Panc1 (cell line): ENCODE measurements around the gene ANO2. TPM values are rescaled to one million over a fixed set of nuclear protein-coding genes. Genes with fewer than 3 reads are reported as not detected.

Source experiments
- ATAC-seq: fragments of 200-7000 bp; cut with Tn5 transposase; 2 replicates; pipeline ENCODE4 v1.9.1; 2020; ENCODE audit warnings: mild to moderate bottlenecking, moderate library complexity
- BruUV-seq: library from RNA; stranded (reverse); fragments of 400-500 nt; replicated peaks from 2 replicates; lab custom pipeline; 2021; lab: Mats Ljungman, UMichigan
- CTCF ChIA-PET: fragments of 300-600 bp; sonication (Branson Sonifier 250); formaldehyde crosslinking; loops from one replicate; lab custom pipeline; 2022; ENCODE audit warnings: antibody characterized with exemption; lab: Charles Lee
- POLR2A ChIA-PET: fragments of 300-600 bp; sonication (Branson Sonifier 250); formaldehyde crosslinking; loops from one replicate; lab custom pipeline; 2022; ENCODE audit warnings: antibody characterized with exemption; lab: Charles Lee
- DNase-seq: peaks from one replicate; pipeline ENCODE4 v3.0.0-alpha.2; 2010; ENCODE audit warnings: low read depth, low spot score
- H3K27ac ChIP-seq: 2 replicates; pipeline ENCODE4 v1.5.1; 2011; ENCODE audit warnings: mild to moderate bottlenecking, low read length, inconsistent platforms
- H3K27me3 ChIP-seq: fragments of 200-500 bp; sonication (Bioruptor generic); 2 replicates; pipeline ENCODE4 v1.6.0; 2014; ENCODE audit warnings: low read length, inconsistent platforms; ENCODE audit not compliant: control insufficient read depth, insufficient read depth
- H3K36me3 ChIP-seq: fragments of 200-500 bp; sonication (Bioruptor generic); 2 replicates; pipeline ENCODE4 v1.5.1; 2014; ENCODE audit warnings: inconsistent platforms, mild to moderate bottlenecking, low read length, moderate library complexity; ENCODE audit not compliant: control insufficient read depth, insufficient read depth
- H3K4me1 ChIP-seq: 2 replicates; pipeline ENCODE4 v1.5.1; 2011; ENCODE audit warnings: inconsistent platforms, mild to moderate bottlenecking, low read length, moderate library complexity; ENCODE audit not compliant: control insufficient read depth, insufficient read depth
- H3K4me3 ChIP-seq, 2 experiments: 2 replicates each; pipeline ENCODE4 v1.5.1; 2011 to 2012; ENCODE audit warnings: low read depth in 2 of 2, low read length in 2 of 2, mild to moderate bottlenecking in 2 of 2, inconsistent platforms in 1 of 2, moderate library complexity in 1 of 2
- H3K9me3 ChIP-seq: fragments of 200-500 bp; sonication (Bioruptor generic); 2 replicates; pipeline ENCODE4 v1.5.1; 2014; ENCODE audit warnings: low read depth, mild to moderate bottlenecking, inconsistent platforms, low read length, moderate library complexity; ENCODE audit not compliant: control insufficient read depth, insufficient read depth
- POLR2AphosphoS5 ChIP-seq: IDR thresholded peaks from 2 replicates; pipeline ENCODE4 v1.6.1; 2012; ENCODE audit warnings: mild to moderate bottlenecking, low read depth, low read length, moderate library complexity
- REST ChIP-seq, 2 experiments: IDR thresholded peaks; 2 replicates each; pipeline ENCODE4 v1.6.1; 2011 to 2012; ENCODE audit warnings: low read depth in 2 of 2, control low read depth in 1 of 2, low read length in 1 of 2, mild to moderate bottlenecking in 1 of 2, moderate library complexity in 1 of 2; ENCODE audit not compliant: insufficient read depth in 1 of 2
- SIN3A ChIP-seq: IDR thresholded peaks from 2 replicates; pipeline ENCODE4 v1.6.1; 2012; ENCODE audit warnings: low read depth, mild to moderate bottlenecking, low read length, moderate library complexity, borderline replicate concordance; ENCODE audit not compliant: insufficient read depth
- TCF7L2 ChIP-seq: IDR thresholded peaks from 2 replicates; pipeline ENCODE4 v1.6.1; 2011; ENCODE audit warnings: mild to moderate bottlenecking, low read depth, low read length, inconsistent platforms
- in situ Hi-C: cut with HindIII; loops from 2 replicates; pipeline ENCODE4 v1.10.0; 2016; ENCODE audit warnings: low sequenced_read_pairs, low pct_unique_long_range_greater_than_20kb
- intact Hi-C: fragments of 100-400 bp; cut with micrococcal nuclease; formaldehyde crosslinking; loops from one replicate; pipeline ENCODE4 v1.10.0; 2022; ENCODE audit not compliant: unreplicated experiment
- total RNA-seq: library from RNA; stranded (reverse); gene quantifications from one replicate; pipeline ENCODE4 v1.2.1, GENCODE V29; 2021; ENCODE audit not compliant: unreplicated experiment
- TF ChIP-seq, protein P1 (sequence below): fragments of 450-650 bp; IDR thresholded peaks from 2 replicates; pipeline ENCODE4 v1.5.1; 2017; ENCODE audit warnings: mild to moderate bottlenecking

The ANO2 gene
- total RNA-seq, 1 experiment from 2014 or later = not detected

- DNase-seq = no peak
- ATAC-seq = no peak
- CTCF ChIA-PET = no interaction called here
- no peaks in the 10 kb centered on the region for H3K9me3 ChIP-seq
- H3K4me3 ChIP-seq = no peak overlapping the region
- POLR2A ChIA-PET = no interaction called here
- intact Hi-C loops (no loop called here), in situ Hi-C loops (no loop called here)
- TF ChIP-seq POLR2AphosphoS5 (no peak), SIN3A (no peak), REST (IDR thresholded peaks at IDR 0.05; ENCODE audit: insufficient read depth in 1 of 2, low read depth in 2 of 2, low read length in 1 of 2) (no peak), TCF7L2 (no peak)
- TF ChIP-seq, protein P1, sequence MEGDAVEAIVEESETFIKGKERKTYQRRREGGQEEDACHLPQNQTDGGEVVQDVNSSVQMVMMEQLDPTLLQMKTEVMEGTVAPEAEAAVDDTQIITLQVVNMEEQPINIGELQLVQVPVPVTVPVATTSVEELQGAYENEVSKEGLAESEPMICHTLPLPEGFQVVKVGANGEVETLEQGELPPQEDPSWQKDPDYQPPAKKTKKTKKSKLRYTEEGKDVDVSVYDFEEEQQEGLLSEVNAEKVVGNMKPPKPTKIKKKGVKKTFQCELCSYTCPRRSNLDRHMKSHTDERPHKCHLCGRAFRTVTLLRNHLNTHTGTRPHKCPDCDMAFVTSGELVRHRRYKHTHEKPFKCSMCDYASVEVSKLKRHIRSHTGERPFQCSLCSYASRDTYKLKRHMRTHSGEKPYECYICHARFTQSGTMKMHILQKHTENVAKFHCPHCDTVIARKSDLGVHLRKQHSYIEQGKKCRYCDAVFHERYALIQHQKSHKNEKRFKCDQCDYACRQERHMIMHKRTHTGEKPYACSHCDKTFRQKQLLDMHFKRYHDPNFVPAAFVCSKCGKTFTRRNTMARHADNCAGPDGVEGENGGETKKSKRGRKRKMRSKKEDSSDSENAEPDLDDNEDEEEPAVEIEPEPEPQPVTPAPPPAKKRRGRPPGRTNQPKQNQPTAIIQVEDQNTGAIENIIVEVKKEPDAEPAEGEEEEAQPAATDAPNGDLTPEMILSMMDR = no peak
- no peaks in the 10 kb centered on the region for H3K4me1 ChIP-seq
- H3K27me3 ChIP-seq = no peaks in the 10 kb centered on the region; the same call in 1 of the 2 replicates
- H3K27ac ChIP-seq = no peak overlapping the region
- no TSS peak for BruUV-seq
- H3K36me3 ChIP-seq = no peaks in the 10 kb centered on the region
Observed at GRCh38 chr12:5904441-5904840, 40.6 kb downstream of the ANO2 start.

- Histone ChIP-seq H3K27me3 (no peaks in the 10 kb centered on the region; the same call in 1 of the 2 replicates), H3K9me3 (no peaks in the 10 kb centered on the region), H3K36me3 (no peaks in the 10 kb centered on the region), H3K4me1 (no peaks in the 10 kb centered on the region), H3K4me3 (no peak overlapping the region), H3K27ac (no peak overlapping the region)
- in situ Hi-C loops = no loop called here
- TF ChIP-seq POLR2AphosphoS5 (no peak), REST (IDR thresholded peaks at IDR 0.05; ENCODE audit: insufficient read depth in 1 of 2, low read depth in 2 of 2, low read length in 1 of 2) (no peak), TCF7L2 (no peak), SIN3A (no peak)
- TF ChIP-seq, protein P1 = no peak
- BruUV-seq = no TSS peak
- no peak for DNase-seq
- ATAC-seq = no peak
- ChIA-PET POLR2A (no interaction called here), CTCF (interaction anchor here (0.6 kb wide), 1 partner anchor 1795 kb away, joined by 3 read pairs; no protein-coding TSS in a partner anchor)
- intact Hi-C loops = no loop called here
Observed at GRCh38 chr12:5902736-5903135, 42.3 kb downstream of the ANO2 start.
